HepG2 (cell line): Measurements from ENCODE around the gene CAMK2D. TPM values are rescaled to one million over a fixed set of nuclear protein-coding genes. Genes with fewer than 3 reads are reported as not detected.

Source experiments
- ARID3A ChIP-seq: IDR thresholded peaks from 2 replicates; pipeline ENCODE4 v1.6.1; 2012; ENCODE audit warnings: low read depth, low read length, improper control_type of control experiment
- ASH2L ChIP-seq: fragments of 300-600, 200-600 bp; sonication (generic); IDR thresholded peaks from 2 replicates; pipeline ENCODE4 v1.7.0; 2017; ENCODE audit warnings: low read depth, mild to moderate bottlenecking, moderate library complexity, mixed read lengths, low read length; ENCODE audit not compliant: insufficient read length
- MEIS1 ChIP-seq: sonication (generic); formaldehyde crosslinking; IDR thresholded peaks from 2 replicates; pipeline ENCODE4 v1.9.0; 2021; ENCODE audit warnings: mild to moderate bottlenecking, missing genetic modification reagents, moderate library complexity, borderline replicate concordance
- NCOA2 ChIP-seq: sonication (generic); formaldehyde crosslinking; IDR thresholded peaks from 2 replicates; pipeline ENCODE4 v1.8.0; 2022; ENCODE audit warnings: inconsistent platforms
- NFRKB ChIP-seq: fragments of 450-650 bp; IDR thresholded peaks from 2 replicates; pipeline ENCODE4 v1.6.1; 2017
- ZBTB39 ChIP-seq: sonication (generic); formaldehyde crosslinking; IDR thresholded peaks from 2 replicates; pipeline ENCODE4 v1.5.0; 2020; ENCODE audit warnings: missing genetic modification reagents
- ZBTB40 ChIP-seq, 2 experiments: fragments of 450-650 bp in 1 of 2; sonication (generic) in 1 of 2; formaldehyde crosslinking in 1 of 2; IDR thresholded peaks; 2 replicates each; pipeline versions ENCODE4 v1.6.1 to v1.8.0; 2016 to 2022; ENCODE audit warnings: antibody characterized with exemption in 1 of 2, mild to moderate bottlenecking in 1 of 2, missing genetic modification reagents in 1 of 2
- ZNF18 ChIP-seq: sonication (generic); formaldehyde crosslinking; IDR thresholded peaks from 2 replicates; pipeline ENCODE4 v1.8.0; 2022; ENCODE audit warnings: mild to moderate bottlenecking, missing genetic modification reagents; ENCODE audit not compliant: insufficient replicate concordance
- ZNF558 ChIP-seq: sonication (generic); formaldehyde crosslinking; IDR thresholded peaks from 2 replicates; pipeline ENCODE4 v1.9.0; 2022; ENCODE audit warnings: mild to moderate bottlenecking, missing genetic modification reagents, borderline replicate concordance
- ZNF597 ChIP-seq: sonication (generic); formaldehyde crosslinking; IDR thresholded peaks from 2 replicates; pipeline ENCODE4 v1.5.0; 2020; ENCODE audit warnings: missing genetic modification reagents
- polyA plus RNA-seq, 8 experiments: library from polyadenylated mRNA; depleted of rRNA in 3 of 8; stranded (reverse) in 7 of 8; unstranded in 1 of 8; fragments of >200 nt; fragmentation: Illumina TruSeq in 4 of 8; extraction: Trizol in 4 of 8; gene quantifications; 2 replicates each; pipeline versions ENCODE4 v1.2.1 to v1.2.3, GENCODE V29; 2011 to 2016; ENCODE audit warnings: low read depth in 4 of 8, missing spikeins in 1 of 8, mixed read lengths in 1 of 8; ENCODE audit not compliant: insufficient read depth in 1 of 8
- total RNA-seq, 5 experiments: library from RNA; depleted of rRNA; stranded (reverse); fragments of >200 nt; fragmentation: Illumina TruSeq; extraction: Trizol; gene quantifications; 2 replicates each; pipeline ENCODE4 v1.2.3, GENCODE V29; 2016; ENCODE audit warnings: low read depth in 1 of 5

The CAMK2D gene
- total and polyA plus RNA-seq, 2 of the 13 experiments (the other 11 are each of a cell fraction or from before 2014, with no cell fraction given): 18.0 to 65.4 TPM

- TF ChIP-seq ZBTB40 (IDR thresholded peaks at IDR 0.05) (no peak), ZBTB40 (CRISPR knock-in tag; IDR thresholded peaks at IDR 0.05) (no peak), ZBTB39 (CRISPR knock-in tag) (no peak), ASH2L (peak; percentile 29), ZNF558 (CRISPR knock-in tag) (no peak), MEIS1 (no peak), NCOA2 (CRISPR knock-in tag) (peak; percentile 61), ARID3A (0 out of 2 replicates have a peak, but pooled peaks have one; percentile 33), ZNF18 (CRISPR knock-in tag) (no peak), ZNF597 (CRISPR knock-in tag) (no peak), NFRKB (no peak)
Measured at GRCh38 chr4:113756005-113756410, 5.5 kb downstream of the CAMK2D start (continued).
